Nephron progenitor cell (in vitro differentiated cells): ENCODE measurements around the gene EDIL3.

Experiments used
- DNase-seq: peaks from one replicate; pipeline ENCODE4 v3.0.0; 2021
- H3K27ac Mint-ChIP-seq: 2 replicates; pipeline ENCODE4 v1.8.0; 2021; ENCODE audit warnings: mild to moderate bottlenecking, moderate library complexity, mixed read lengths
- H3K27me3 Mint-ChIP-seq: 2 replicates; pipeline ENCODE4 v1.8.0; 2021; ENCODE audit warnings: mild to moderate bottlenecking, low read depth, mixed read lengths; ENCODE audit not compliant: poor library complexity
- H3K36me3 Mint-ChIP-seq: 2 replicates; pipeline ENCODE4 v1.8.0; 2021; ENCODE audit warnings: low read depth, mixed read lengths
- H3K4me1 Mint-ChIP-seq: 2 replicates; pipeline ENCODE4 v1.8.0; 2021; ENCODE audit warnings: mixed read lengths
- H3K4me3 Mint-ChIP-seq: 2 replicates; pipeline ENCODE4 v1.8.0; 2021; ENCODE audit warnings: mild to moderate bottlenecking, moderate library complexity, mixed read lengths
- H3K9me3 Mint-ChIP-seq: 2 replicates; pipeline ENCODE4 v1.8.0; 2021; ENCODE audit warnings: mild to moderate bottlenecking, moderate library complexity, mixed read lengths
- CTCF ChIP-seq: fragments of 200-600 bp; sonication (generic); IDR thresholded peaks from 2 replicates; pipeline ENCODE4 v1.5.0; 2021; ENCODE audit warnings: antibody characterized with exemption

EDIL3 gene

GRCh38 chr5:84229045-84229444 lies 155.6 kb downstream of the EDIL3 start:
- no peak for DNase-seq
- Mint-ChIP-seq H3K4me1 (no peaks in the 10 kb centered on the region), H3K36me3 (no peaks in the 10 kb centered on the region), H3K27ac (peak overlapping the region; percentile 78), H3K4me3 (no peak overlapping the region), H3K27me3 (no peaks in the 10 kb centered on the region), H3K9me3 (no peaks in the 10 kb centered on the region)
- no peak for TF ChIP-seq CTCF

- Mint-ChIP-seq H3K27me3 (no peaks in the 10 kb centered on the region), H3K4me1 (no peaks in the 10 kb centered on the region), H3K36me3 (no peaks in the 10 kb centered on the region), H3K9me3 (no peaks in the 10 kb centered on the region), H3K4me3 (no peak overlapping the region), H3K27ac (no peak overlapping the region)
- no peak for TF ChIP-seq CTCF
- no peak for DNase-seq
These were observed 156.4 kb downstream of the EDIL3 start for GRCh38 chr5:84228266-84228665.

- no peaks in the 10 kb centered on the region for H3K27me3 Mint-ChIP-seq
- DNase-seq: no peak
- H3K4me3 Mint-ChIP-seq: no peak overlapping the region
- no peaks in the 10 kb centered on the region for H3K9me3 Mint-ChIP-seq
- H3K36me3 Mint-ChIP-seq: no peaks in the 10 kb centered on the region
- no peak for TF ChIP-seq CTCF
- H3K27ac Mint-ChIP-seq: no peak overlapping the region
- no peaks in the 10 kb centered on the region for H3K4me1 Mint-ChIP-seq
These were observed 157.4 kb downstream of the EDIL3 start for GRCh38 chr5:84227236-84227635.

- H3K4me1 Mint-ChIP-seq: no peaks in the 10 kb centered on the region
- H3K27ac Mint-ChIP-seq: peak overlapping the region; percentile 78
- no peak for TF ChIP-seq CTCF
- no peaks in the 10 kb centered on the region for H3K9me3 Mint-ChIP-seq
- no peak for DNase-seq
- H3K36me3 Mint-ChIP-seq: no peaks in the 10 kb centered on the region
- H3K27me3 Mint-ChIP-seq: peaks cover 2% of the 10 kb centered on the region
- H3K4me3 Mint-ChIP-seq: no peak overlapping the region
These were observed 166.1 kb downstream of the EDIL3 start for GRCh38 chr5:84218546-84218945.

GRCh38 chr5:84215521-84215920 lies 169.2 kb downstream of the EDIL3 start:
- peaks cover 2% of the 10 kb centered on the region for H3K27me3 Mint-ChIP-seq
- H3K4me1 Mint-ChIP-seq: no peaks in the 10 kb centered on the region
- no peak overlapping the region for H3K4me3 Mint-ChIP-seq
- H3K27ac Mint-ChIP-seq: no peak overlapping the region
- H3K9me3 Mint-ChIP-seq: no peaks in the 10 kb centered on the region
- DNase-seq: no peak
- H3K36me3 Mint-ChIP-seq: no peaks in the 10 kb centered on the region
- no peak for TF ChIP-seq CTCF

GRCh38 chr5:84213861-84214260 lies 170.8 kb downstream of the EDIL3 start:
- H3K4me1 Mint-ChIP-seq: no peaks in the 10 kb centered on the region
- H3K27ac Mint-ChIP-seq: no peak overlapping the region
- H3K27me3 Mint-ChIP-seq: peaks cover 2% of the 10 kb centered on the region
- H3K4me3 Mint-ChIP-seq: no peak overlapping the region
- H3K36me3 Mint-ChIP-seq: no peaks in the 10 kb centered on the region
- no peak for TF ChIP-seq CTCF
- DNase-seq: no peak
- no peaks in the 10 kb centered on the region for H3K9me3 Mint-ChIP-seq
